ENCODE measurements around the gene NPDC1. TPM values are rescaled to one million over a fixed set of nuclear protein-coding genes. Genes with fewer than 3 reads are reported as not detected.

NPDC1 gene
- total RNA-seq, 1 experiment from 2014 or later = 25.4 TPM

DNA sequence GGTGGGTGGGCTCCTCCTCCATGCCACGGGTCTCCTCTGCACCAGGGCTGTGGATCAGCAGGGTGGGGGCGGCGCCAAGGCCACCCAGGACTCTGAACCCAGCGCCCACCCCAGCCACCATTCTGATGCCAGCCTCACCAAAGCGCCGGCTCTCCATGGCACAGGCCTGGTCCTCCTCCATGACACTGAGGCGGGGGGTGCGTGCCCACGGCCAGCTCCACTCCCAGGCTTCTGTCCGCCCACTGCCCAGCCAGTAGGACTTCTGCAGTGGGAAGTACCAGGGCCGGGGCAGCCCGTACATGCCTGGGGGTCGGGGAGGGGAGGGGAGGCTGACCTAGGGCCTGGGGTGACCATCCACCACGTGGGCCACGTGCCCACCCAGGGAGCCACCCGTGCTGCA is 29.5 kb downstream of the NPDC1 start:
- TF ChIP-seq EZH2phosphoT487 (IDR thresholded peaks at IDR 0.05; ENCODE audit: borderline replicate concordance, low read length) (no peak), EZH2 (IDR thresholded peaks at IDR 0.05; ENCODE audit: low read length, unreplicated experiment) (no peak)
- TF ChIP-seq, protein P1, sequence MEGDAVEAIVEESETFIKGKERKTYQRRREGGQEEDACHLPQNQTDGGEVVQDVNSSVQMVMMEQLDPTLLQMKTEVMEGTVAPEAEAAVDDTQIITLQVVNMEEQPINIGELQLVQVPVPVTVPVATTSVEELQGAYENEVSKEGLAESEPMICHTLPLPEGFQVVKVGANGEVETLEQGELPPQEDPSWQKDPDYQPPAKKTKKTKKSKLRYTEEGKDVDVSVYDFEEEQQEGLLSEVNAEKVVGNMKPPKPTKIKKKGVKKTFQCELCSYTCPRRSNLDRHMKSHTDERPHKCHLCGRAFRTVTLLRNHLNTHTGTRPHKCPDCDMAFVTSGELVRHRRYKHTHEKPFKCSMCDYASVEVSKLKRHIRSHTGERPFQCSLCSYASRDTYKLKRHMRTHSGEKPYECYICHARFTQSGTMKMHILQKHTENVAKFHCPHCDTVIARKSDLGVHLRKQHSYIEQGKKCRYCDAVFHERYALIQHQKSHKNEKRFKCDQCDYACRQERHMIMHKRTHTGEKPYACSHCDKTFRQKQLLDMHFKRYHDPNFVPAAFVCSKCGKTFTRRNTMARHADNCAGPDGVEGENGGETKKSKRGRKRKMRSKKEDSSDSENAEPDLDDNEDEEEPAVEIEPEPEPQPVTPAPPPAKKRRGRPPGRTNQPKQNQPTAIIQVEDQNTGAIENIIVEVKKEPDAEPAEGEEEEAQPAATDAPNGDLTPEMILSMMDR (conservative IDR thresholded peaks at IDR 0.05; ENCODE audit: low read depth, low read length) = no peak
- POLR2A ChIA-PET (ENCODE audit: unreplicated experiment) = no interaction called here

DNA sequence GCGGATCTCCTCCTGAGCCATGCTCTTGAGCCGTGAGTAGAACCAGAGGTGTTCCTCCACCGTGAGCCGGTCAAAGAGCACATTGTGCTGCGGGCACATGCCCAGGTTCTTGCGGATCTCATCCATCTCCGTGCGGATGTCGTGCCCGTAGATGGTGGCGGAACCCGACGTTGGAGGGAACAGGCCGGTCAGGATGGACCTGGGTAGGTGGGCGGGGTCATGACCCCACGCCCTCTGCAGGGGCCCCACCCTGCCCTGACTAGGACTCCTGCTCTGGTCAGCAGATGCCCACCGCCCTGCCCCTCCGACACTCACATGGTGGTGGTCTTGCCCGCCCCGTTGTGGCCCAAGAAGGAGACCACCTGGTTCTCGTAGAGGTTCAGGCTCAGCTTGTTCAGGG is 30.0 kb downstream of the NPDC1 start:
- Histone ChIP-seq H3K27ac (ENCODE audit: low read length) (no peak overlapping the region), H3K27me3 (ENCODE audit: low read length) (no peaks in the 10 kb centered on the region), H3K79me2 (ENCODE audit: low read length) (no peaks in the 10 kb centered on the region), H3F3A (ENCODE audit: low read length, unreplicated experiment) (no peaks in the 10 kb centered on the region), H3K9me3 (ENCODE audit: low read length) (no peaks in the 10 kb centered on the region), H4K20me1 (ENCODE audit: low read length) (no peaks in the 10 kb centered on the region), H2AFZ (ENCODE audit: low read length) (no peak overlapping the region), H3K4me1 (ENCODE audit: insufficient read depth, low read length) (no peaks in the 10 kb centered on the region), H3K4me2 (ENCODE audit: low read length) (no peak overlapping the region), H3K4me3 (ENCODE audit: low read length) (no peak overlapping the region), H3K9ac (ENCODE audit: low read length) (no peak overlapping the region), H3K9me2 (replicated peaks; ENCODE audit: low read length) (no peaks in the 10 kb centered on the region), H3K36me3 (ENCODE audit: low read depth, low read length) (no peaks in the 10 kb centered on the region)
- DNase-seq (no peak), ATAC-seq (no peak)
- ChIA-PET CTCF (no interaction called here), POLR2A (ENCODE audit: unreplicated experiment) (no interaction called here)
- BruUV-seq (replicated peaks) = no TSS peak
- intact Hi-C loops (cut with micrococcal nuclease) = no loop called here
- TF ChIP-seq EZH2 (IDR thresholded peaks at IDR 0.05; ENCODE audit: low read length, unreplicated experiment) = no peak
- no peak for TF ChIP-seq EZH2phosphoT487 (IDR thresholded peaks at IDR 0.05; ENCODE audit: borderline replicate concordance, low read length)
- TF ChIP-seq, protein P1 (conservative IDR thresholded peaks at IDR 0.05; ENCODE audit: low read depth, low read length) = no peak

More for the DNA sequence above, 29.5 kb downstream of the NPDC1 start:
- Histone ChIP-seq H3K9me3 (ENCODE audit: low read length) (no peaks in the 10 kb centered on the region), H3K4me3 (ENCODE audit: low read length) (no peak overlapping the region), H3K9ac (ENCODE audit: low read length) (no peak overlapping the region), H3K9me2 (replicated peaks; ENCODE audit: low read length) (no peaks in the 10 kb centered on the region), H3K79me2 (ENCODE audit: low read length) (no peaks in the 10 kb centered on the region), H2AFZ (ENCODE audit: low read length) (no peak overlapping the region), H3K4me1 (ENCODE audit: insufficient read depth, low read length) (no peaks in the 10 kb centered on the region), H3K27ac (ENCODE audit: low read length) (no peak overlapping the region), H3K27me3 (ENCODE audit: low read length) (no peaks in the 10 kb centered on the region), H3K4me2 (ENCODE audit: low read length) (no peak overlapping the region), H4K20me1 (ENCODE audit: low read length) (no peaks in the 10 kb centered on the region), H3F3A (ENCODE audit: low read length, unreplicated experiment) (no peaks in the 10 kb centered on the region), H3K36me3 (ENCODE audit: low read depth, low read length) (no peaks in the 10 kb centered on the region)
- intact Hi-C loops (cut with micrococcal nuclease) = no loop called here
- ATAC-seq (no peak), DNase-seq (no peak)
- BruUV-seq (replicated peaks) = no TSS peak
- CTCF ChIA-PET = no interaction called here

DNA sequence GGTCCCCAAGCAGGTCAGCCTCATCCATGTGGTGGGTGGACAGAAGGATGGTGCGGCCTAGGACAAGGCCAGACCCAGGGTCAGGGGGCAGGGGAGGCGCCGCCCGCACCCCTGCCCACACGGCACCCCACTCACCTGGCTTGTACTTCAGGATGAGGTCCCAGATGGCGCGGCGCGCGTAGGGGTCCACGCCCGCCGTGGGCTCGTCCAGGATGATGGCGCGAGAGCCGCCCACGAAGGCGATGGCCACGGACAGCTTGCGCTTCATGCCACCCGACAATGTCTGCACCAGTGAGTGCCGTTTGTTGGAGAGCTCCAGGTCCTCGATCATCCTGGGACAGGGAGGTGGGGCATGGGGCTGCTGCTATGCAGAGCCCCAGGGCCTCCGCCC is 30.4 kb downstream of the NPDC1 start:
- H4K20me1 ChIP-seq (ENCODE audit: low read length) = no peaks in the 10 kb centered on the region
- no peak overlapping the region for H2AFZ ChIP-seq (ENCODE audit: low read length)
- intact Hi-C loops (cut with micrococcal nuclease) = no loop called here
- no peaks in the 10 kb centered on the region for H3K9me2 ChIP-seq (replicated peaks; ENCODE audit: low read length)
- H3K4me1 ChIP-seq (ENCODE audit: insufficient read depth, low read length) = no peaks in the 10 kb centered on the region
- H3K4me3 ChIP-seq (ENCODE audit: low read length) = no peak overlapping the region
- no peaks in the 10 kb centered on the region for H3K9me3 ChIP-seq (ENCODE audit: low read length)
- TF ChIP-seq EZH2phosphoT487 (IDR thresholded peaks at IDR 0.05; ENCODE audit: borderline replicate concordance, low read length) (no peak), EZH2 (IDR thresholded peaks at IDR 0.05; ENCODE audit: low read length, unreplicated experiment) (no peak)
- TF ChIP-seq, protein P1 (conservative IDR thresholded peaks at IDR 0.05; ENCODE audit: low read depth, low read length) = no peak
- ChIA-PET POLR2A (ENCODE audit: unreplicated experiment) (no interaction called here), CTCF (no interaction called here)
- no peaks in the 10 kb centered on the region for H3K36me3 ChIP-seq (ENCODE audit: low read depth, low read length)
- TSS peak; percentile 20 for BruUV-seq (replicated peaks)
- ATAC-seq (no peak), DNase-seq (no peak)
- H3K79me2 ChIP-seq (ENCODE audit: low read length) = no peaks in the 10 kb centered on the region
- H3K27me3 ChIP-seq (ENCODE audit: low read length) = no peaks in the 10 kb centered on the region
- no peak overlapping the region for H3K9ac ChIP-seq (ENCODE audit: low read length)
- no peaks in the 10 kb centered on the region for H3F3A ChIP-seq (ENCODE audit: low read length, unreplicated experiment)
- no peak overlapping the region for H3K4me2 ChIP-seq (ENCODE audit: low read length)
- H3K27ac ChIP-seq (ENCODE audit: low read length) = no peak overlapping the region
